RWPE2 (cell line): Measurements from ENCODE around the gene TACC2.

Experiments used
- ATAC-seq: fragments of 200-7000 bp; cut with Tn5 transposase; 3 replicates; pipeline ENCODE4 v1.9.1; 2021; ENCODE audit warnings: low read depth
- DNase-seq: peaks from one replicate; pipeline ENCODE4 v3.0.0-alpha.2; 2020; ENCODE audit warnings: low spot score
- H3K27ac ChIP-seq: fragments of 450-650 bp; 2 replicates; pipeline ENCODE4 v1.5.1; 2017; ENCODE audit warnings: mild to moderate bottlenecking; ENCODE audit not compliant: poor library complexity, severe bottlenecking
- H3K27me3 ChIP-seq: fragments of 250-450 bp; sonication (Bioruptor Pico); 2 replicates; pipeline ENCODE4 v1.5.1; 2021; ENCODE audit warnings: mild to moderate bottlenecking, moderate library complexity; ENCODE audit not compliant: insufficient read depth, poor library complexity, severe bottlenecking
- H3K36me3 ChIP-seq: fragments of 250-450 bp; sonication (Bioruptor Pico); 2 replicates; pipeline ENCODE4 v1.5.1; 2020; ENCODE audit warnings: low read depth, mild to moderate bottlenecking, moderate library complexity
- H3K4me1 ChIP-seq: fragments of 250-450 bp; sonication (Bioruptor Pico); 2 replicates; pipeline ENCODE4 v1.5.1; 2021; ENCODE audit warnings: mild to moderate bottlenecking, moderate library complexity; ENCODE audit not compliant: insufficient read depth, poor library complexity, severe bottlenecking
- H3K4me3 ChIP-seq: fragments of 250-450 bp; sonication (Bioruptor Pico); 2 replicates; pipeline ENCODE4 v1.5.1; 2021; ENCODE audit warnings: mild to moderate bottlenecking, moderate library complexity; ENCODE audit not compliant: severe bottlenecking
- H3K9me3 ChIP-seq: fragments of 250-450 bp; sonication (Bioruptor Pico); 2 replicates; pipeline ENCODE4 v1.5.1; 2021; ENCODE audit warnings: mild to moderate bottlenecking, moderate library complexity; ENCODE audit not compliant: severe bottlenecking
- CTCF ChIP-seq: fragments of 450-650 bp; IDR thresholded peaks from one replicate; pipeline ENCODE4 v1.5.1; 2017; ENCODE audit warnings: mild to moderate bottlenecking, moderate library complexity; ENCODE audit not compliant: poor library complexity, severe bottlenecking

TACC2 gene

GRCh38 chr10:122084286-122085041, 95.5 kb downstream of the TACC2 start:
- H3K4me1 ChIP-seq: peaks cover 42% of the 10 kb centered on the region
- DNase-seq (no peak), ATAC-seq (no peak)
- H3K36me3 ChIP-seq: no peaks in the 10 kb centered on the region
- H3K4me3 ChIP-seq: no peak overlapping the region
- H3K9me3 ChIP-seq: no peaks in the 10 kb centered on the region
- TF ChIP-seq CTCF: no peak
- peak overlapping the region; percentile 86 for H3K27ac ChIP-seq
- H3K27me3 ChIP-seq: no peaks in the 10 kb centered on the region

- peak; percentile 87 for DNase-seq
These were observed 96.5 kb downstream of the TACC2 start for GRCh38 chr10:122085423-122085911.

GRCh38 chr10:122086416-122087240, 97.7 kb downstream of the TACC2 start:
- Histone ChIP-seq H3K4me1 (peaks cover 46% of the 10 kb centered on the region), H3K27ac (peak overlapping the region; percentile 86), H3K27me3 (no peaks in the 10 kb centered on the region), H3K36me3 (no peaks in the 10 kb centered on the region), H3K9me3 (no peaks in the 10 kb centered on the region), H3K4me3 (no peak overlapping the region)
- DNase-seq: no peak
- no peak for ATAC-seq
- TF ChIP-seq CTCF: no peak

More at GRCh38 chr10:122085423-122085911, 96.5 kb downstream of the TACC2 start:
- no peaks in the 10 kb centered on the region for H3K36me3 ChIP-seq
- H3K27me3 ChIP-seq: no peaks in the 10 kb centered on the region
- no peaks in the 10 kb centered on the region for H3K9me3 ChIP-seq
- H3K27ac ChIP-seq: peak overlapping the region; percentile 86
- no peak for TF ChIP-seq CTCF
- ATAC-seq: peak; percentile 74
- peaks cover 48% of the 10 kb centered on the region for H3K4me1 ChIP-seq
- no peak overlapping the region for H3K4me3 ChIP-seq

GRCh38 chr10:122087436-122087835, 98.5 kb downstream of the TACC2 start:
- Histone ChIP-seq H3K4me3 (no peak overlapping the region), H3K36me3 (no peaks in the 10 kb centered on the region), H3K4me1 (peaks cover 43% of the 10 kb centered on the region), H3K27me3 (no peaks in the 10 kb centered on the region), H3K27ac (peak overlapping the region; percentile 86), H3K9me3 (no peaks in the 10 kb centered on the region)
- no peak for DNase-seq
- no peak for TF ChIP-seq CTCF
- ATAC-seq: no peak
